ENCODE results near the gene ITPR1. TPM values are rescaled to one million over a fixed set of nuclear protein-coding genes. Genes with fewer than 3 reads are reported as not detected.

Gene ITPR1
- total RNA-seq, 4 donors from 2014 or later: 210 to 261 (median 232) TPM

- Histone ChIP-seq H3K27me3 (no peaks in the 10 kb centered on the region), H3K9me3 (no peaks in the 10 kb centered on the region), H3K36me3 (no peaks in the 10 kb centered on the region), H3K4me3 (replicated peaks in 1 of 3) (no peak overlapping the region), H3K4me1 (peaks cover 57 to 61% of the 10 kb centered on the region in 2 donors), H3K27ac (peak overlapping the region in 2 of 3 donors; percentile 21 to 90)
- no peak for DNase-seq
- intact Hi-C loops (cut with DNase I): loop anchor here (10.0 kb wide), 1 partner anchor 146 kb away; the partner anchor contains the start of gene BHLHE40
- TF ChIP-seq POLR2A (IDR thresholded peaks at IDR 0.05) (no peak), CTCF (IDR thresholded peaks at IDR 0.05) (no peak)
- 89 to 93% methylated on average over 10 of the region's 10 CpGs for WGBS, 2 donors
Observed at GRCh38 chr3:4828279-4829030, 335.3 kb downstream of the ITPR1 start.

DNA sequence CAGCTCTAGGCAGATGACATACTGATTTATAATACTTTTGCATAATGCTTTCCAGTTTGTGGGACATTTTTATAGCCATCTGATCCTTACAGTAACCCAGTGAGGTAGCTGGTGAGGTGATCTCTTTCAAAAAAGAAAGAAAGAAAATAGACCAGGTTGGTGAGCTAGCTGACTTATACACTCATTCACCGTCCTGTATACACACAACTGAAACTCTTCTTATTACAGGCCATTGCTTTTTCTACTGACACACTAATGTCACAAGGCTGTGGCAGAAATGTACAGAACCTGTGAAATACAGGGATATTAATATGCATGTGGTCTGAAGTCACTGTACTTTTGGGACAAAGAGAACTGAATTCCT, 335.9 kb downstream of the ITPR1 start:
- H3K9me3 ChIP-seq: no peaks in the 10 kb centered on the region
- H3K27me3 ChIP-seq: no peaks in the 10 kb centered on the region
- no peak for DNase-seq
- TF ChIP-seq POLR2A (IDR thresholded peaks at IDR 0.05) (no peak), CTCF (IDR thresholded peaks at IDR 0.05) (no peak)
- H3K4me3 ChIP-seq (replicated peaks in 1 of 3): no peak overlapping the region
- WGBS, 2 donors: 90 to 95% methylated on average over 1 of the region's 1 CpG
- peaks cover 52 to 55% of the 10 kb centered on the region in 2 donors for H3K4me1 ChIP-seq
- no peaks in the 10 kb centered on the region for H3K36me3 ChIP-seq
- H3K27ac ChIP-seq: peak overlapping the region in 2 of 3 donors; percentile 21 to 90
- intact Hi-C loops (cut with DNase I): loop anchor here (10.0 kb wide), 1 partner anchor 146 kb away; the partner anchor contains the start of gene BHLHE40

GRCh38 chr3:4830586-4830914, 337.4 kb downstream of the ITPR1 start:
- no peak for DNase-seq
- Histone ChIP-seq H3K27me3 (no peaks in the 10 kb centered on the region), H3K27ac (peak overlapping the region; percentile 55 to 77 (median 58)), H3K36me3 (no peaks in the 10 kb centered on the region), H3K4me3 (replicated peaks in 1 of 3) (no peak overlapping the region), H3K4me1 (peaks cover 36 to 41% of the 10 kb centered on the region in 2 donors), H3K9me3 (no peaks in the 10 kb centered on the region)
- TF ChIP-seq POLR2A (IDR thresholded peaks at IDR 0.05) (no peak), CTCF (IDR thresholded peaks at IDR 0.05) (no peak)
- WGBS, 2 donors: 90 to 91% methylated on average over 5 of the region's 5 CpGs
- intact Hi-C loops (cut with DNase I): no loop called here

- Histone ChIP-seq H3K36me3 (no peaks in the 10 kb centered on the region), H3K27me3 (no peaks in the 10 kb centered on the region), H3K27ac (peak overlapping the region; percentile 55 to 77 (median 58)), H3K4me3 (replicated peaks in 1 of 3) (no peak overlapping the region), H3K9me3 (no peaks in the 10 kb centered on the region), H3K4me1 (peaks cover 26 to 37% of the 10 kb centered on the region in 2 donors)
- no peak for TF ChIP-seq CTCF (IDR thresholded peaks at IDR 0.05)
- TF ChIP-seq POLR2A (IDR thresholded peaks at IDR 0.05): no peak
- WGBS, 2 donors: 45 to 66% methylated on average over 4 of the region's 4 CpGs
- peak in 1 of 2 donors; percentile 50 for DNase-seq
- intact Hi-C loops (cut with DNase I): no loop called here
Observed at GRCh38 chr3:4831580-4831950, 338.4 kb downstream of the ITPR1 start.

DNA sequence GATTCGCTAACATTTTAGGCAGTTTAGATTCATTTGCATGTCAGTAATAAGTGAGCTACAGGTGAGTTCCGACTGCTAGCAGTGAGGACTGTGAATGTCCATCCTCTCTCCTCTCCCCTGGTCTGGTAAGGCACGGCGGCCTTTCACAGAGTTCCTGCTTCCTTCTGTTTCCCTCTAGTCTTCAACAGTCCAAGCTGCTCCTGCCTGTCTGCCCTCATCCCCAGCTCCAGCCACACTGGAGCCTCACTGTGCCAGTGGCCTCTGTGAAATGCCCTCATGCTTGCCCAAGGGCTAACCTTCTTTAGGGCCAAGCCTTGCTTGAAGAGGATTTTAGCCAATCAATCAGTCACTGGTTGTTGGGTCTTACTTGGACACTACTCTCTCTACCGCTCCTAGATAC, 340.3 kb downstream of the ITPR1 start:
- H3K9me3 ChIP-seq: no peaks in the 10 kb centered on the region
- DNase-seq: no peak
- H3K36me3 ChIP-seq: peaks cover 0 to 3% of the 10 kb centered on the region in 2 donors
- intact Hi-C loops (cut with DNase I): no loop called here
- no peaks in the 10 kb centered on the region for H3K27me3 ChIP-seq
- peaks cover 18 to 29% of the 10 kb centered on the region in 2 donors for H3K4me1 ChIP-seq
- TF ChIP-seq POLR2A (IDR thresholded peaks at IDR 0.05) (no peak), CTCF (IDR thresholded peaks at IDR 0.05) (no peak)
- H3K4me3 ChIP-seq (replicated peaks in 1 of 3): no peak overlapping the region
- no peak overlapping the region for H3K27ac ChIP-seq
- 94 to 98% methylated on average over 5 of the region's 5 CpGs for WGBS, 2 donors

All from thyroid gland (tissue), 4 donors.